Loucy (cell line): ENCODE measurements around the gene AAGAB.

Experiments
- EZH2phosphoT487 ChIP-seq: fragments of 200-600 bp; IDR thresholded peaks from 2 replicates; pipeline ENCODE4 v1.6.1; 2018; ENCODE audit warnings: antibody characterized with exemption, mild to moderate bottlenecking, moderate library complexity, borderline replicate concordance
- TF ChIP-seq, protein P1 (sequence below): fragments of 200-600 bp; sonication (generic); conservative IDR thresholded peaks from 2 replicates; pipeline ENCODE4 v1.5.1; 2014; ENCODE audit warnings: mild to moderate bottlenecking, antibody characterized with exemption, low read length

DNA sequence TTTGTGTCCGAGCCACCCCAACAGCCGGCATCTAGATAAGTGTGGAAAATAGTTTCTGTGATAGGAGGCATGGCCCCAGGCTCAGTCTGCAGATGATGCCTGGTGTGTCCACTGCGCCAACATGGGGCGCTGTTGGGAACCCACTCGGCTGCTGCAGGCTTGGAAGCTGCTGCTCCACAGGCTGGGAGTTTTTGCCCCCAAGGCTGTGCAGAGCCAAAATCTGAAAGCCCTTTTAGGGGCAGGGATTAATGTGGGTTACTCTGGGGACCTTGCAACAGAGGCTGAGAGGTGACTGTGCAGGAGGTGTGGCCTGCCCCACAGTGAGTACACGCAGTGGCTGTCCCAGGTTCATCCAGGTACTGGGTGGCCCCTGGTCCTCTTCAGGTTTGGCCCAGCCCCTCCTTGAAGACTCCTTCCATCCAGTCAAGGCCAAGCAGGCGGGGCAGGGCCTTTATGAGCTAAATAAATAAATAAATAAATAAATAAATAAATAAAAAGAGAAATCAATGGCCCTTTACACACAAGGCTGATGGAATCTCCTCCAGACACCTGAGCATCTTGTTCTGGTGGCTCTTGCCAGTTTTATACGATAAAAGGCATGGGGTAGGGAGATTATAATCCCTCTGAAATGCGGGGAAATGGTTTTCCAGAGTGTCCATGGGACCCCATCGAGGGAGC is 73.8 kb downstream of the AAGAB start:
- TF ChIP-seq, protein P1, sequence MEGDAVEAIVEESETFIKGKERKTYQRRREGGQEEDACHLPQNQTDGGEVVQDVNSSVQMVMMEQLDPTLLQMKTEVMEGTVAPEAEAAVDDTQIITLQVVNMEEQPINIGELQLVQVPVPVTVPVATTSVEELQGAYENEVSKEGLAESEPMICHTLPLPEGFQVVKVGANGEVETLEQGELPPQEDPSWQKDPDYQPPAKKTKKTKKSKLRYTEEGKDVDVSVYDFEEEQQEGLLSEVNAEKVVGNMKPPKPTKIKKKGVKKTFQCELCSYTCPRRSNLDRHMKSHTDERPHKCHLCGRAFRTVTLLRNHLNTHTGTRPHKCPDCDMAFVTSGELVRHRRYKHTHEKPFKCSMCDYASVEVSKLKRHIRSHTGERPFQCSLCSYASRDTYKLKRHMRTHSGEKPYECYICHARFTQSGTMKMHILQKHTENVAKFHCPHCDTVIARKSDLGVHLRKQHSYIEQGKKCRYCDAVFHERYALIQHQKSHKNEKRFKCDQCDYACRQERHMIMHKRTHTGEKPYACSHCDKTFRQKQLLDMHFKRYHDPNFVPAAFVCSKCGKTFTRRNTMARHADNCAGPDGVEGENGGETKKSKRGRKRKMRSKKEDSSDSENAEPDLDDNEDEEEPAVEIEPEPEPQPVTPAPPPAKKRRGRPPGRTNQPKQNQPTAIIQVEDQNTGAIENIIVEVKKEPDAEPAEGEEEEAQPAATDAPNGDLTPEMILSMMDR = peak; percentile 39
- no peak for TF ChIP-seq EZH2phosphoT487
